Measurements from ENCODE around the gene CA14. TPM values are rescaled to one million over a fixed set of nuclear protein-coding genes. Genes with fewer than 3 reads are reported as not detected.
A peak's percentile ranks its signal among the peaks of the same experiment; 100 is the strongest.

CA14 gene
- total RNA-seq, 1 experiment from 2014 or later: 42.0 TPM

GRCh38 chr1:150302338-150302737 lies 44.8 kb downstream of the CA14 start:
- H3K27ac Mint-ChIP-seq: peak overlapping the region; percentile 11 to 96 (median 92); a peak in 6 of 7 replicates

More at GRCh38 chr1:150302338-150302737, 44.8 kb downstream of the CA14 start:
- Histone ChIP-seq H4K8ac (replicated peaks; ENCODE audit: insufficient read length, low read depth, low read length) (no peak overlapping the region), H2AK5ac (ENCODE audit: insufficient read length, low read length) (no peak overlapping the region), H4K20me1 (ENCODE audit: control insufficient read depth, insufficient read depth, insufficient read length) (peaks cover 3% of the 10 kb centered on the region), H3K9ac (ENCODE audit: extremely low read depth, insufficient read length, low read length) (no peak overlapping the region), H2BK120ac (ENCODE audit: low read depth, low read length, poor library complexity, severe bottlenecking) (no peak overlapping the region), H3K9me3 (ENCODE audit: control insufficient read depth, low read depth, low read length) (no peaks in the 10 kb centered on the region), H2BK12ac (ENCODE audit: insufficient read length, low read depth, low read length) (peak overlapping the region; percentile 29), H3K27me3 (ENCODE audit: insufficient read depth, low read length) (no peaks in the 10 kb centered on the region), H3K27ac (ENCODE audit: insufficient read length, low read depth, low read length) (peak overlapping the region; percentile 77), H3K56ac (ENCODE audit: insufficient read length, low read depth, low read length) (no peak overlapping the region), H2BK20ac (ENCODE audit: low read depth, low read length, poor library complexity, severe bottlenecking) (no peak overlapping the region), H2BK15ac (ENCODE audit: low read depth, low read length) (no peak overlapping the region; the same call in 1 of the 2 replicates), H4K91ac (ENCODE audit: insufficient read length, low read depth, low read length) (no peak overlapping the region), H3K23ac (ENCODE audit: insufficient read length, low read depth, low read length) (no peak overlapping the region), H3K14ac (ENCODE audit: insufficient read depth, low read length) (0 out of 2 replicates have a peak overlapping the region, but pooled peaks have one; percentile 6), H3K4ac (ENCODE audit: low read depth, low read length) (no peak overlapping the region), H3K4me2 (ENCODE audit: insufficient read depth, insufficient read length, low read length) (peak overlapping the region; percentile 47), H2AFZ (ENCODE audit: low read length) (no peak overlapping the region), H3K18ac (ENCODE audit: insufficient read length, low read depth, low read length) (peak overlapping the region; percentile 21), H4K5ac (ENCODE audit: insufficient read length, low read depth, low read length) (no peak overlapping the region), H2BK5ac (ENCODE audit: insufficient read length, low read length) (peak overlapping the region; percentile 48), H3K23me2 (ENCODE audit: insufficient read length, low read depth, low read length, poor library complexity, severe bottlenecking) (no peaks in the 10 kb centered on the region), H3K79me1 (ENCODE audit: insufficient read depth, low read depth, low read length, poor library complexity, severe bottlenecking) (no peaks in the 10 kb centered on the region), H3K79me2 (ENCODE audit: insufficient read depth, low read length) (no peaks in the 10 kb centered on the region), H3T11ph (ENCODE audit: low read length) (no peak overlapping the region), H3K4me1 (ENCODE audit: insufficient read depth, low read length) (peaks cover 7% of the 10 kb centered on the region; the same call in 1 of the 2 replicates)
- no CpG with 5 or more reads among the region's 6 CpGs for WGBS (ENCODE audit: extremely low coverage, insufficient read length, low lambda C conversion rate)
- DNase-seq: peak; percentile 62
- H3K4me1 Mint-ChIP-seq: peaks cover 25 to 30% of the 10 kb centered on the region in 2 experiments
- no peaks in the 10 kb centered on the region for H3K9me3 Mint-ChIP-seq
- peaks cover 51 to 92% (median 72%) of the 10 kb centered on the region in 3 experiments for H3K36me3 Mint-ChIP-seq (ENCODE audit: insufficient read depth in 1 of 3, low read depth in 3 of 3)
- H3K27me3 Mint-ChIP-seq (ENCODE audit: low read depth): no peaks in the 10 kb centered on the region
- TF ChIP-seq, protein P1, sequence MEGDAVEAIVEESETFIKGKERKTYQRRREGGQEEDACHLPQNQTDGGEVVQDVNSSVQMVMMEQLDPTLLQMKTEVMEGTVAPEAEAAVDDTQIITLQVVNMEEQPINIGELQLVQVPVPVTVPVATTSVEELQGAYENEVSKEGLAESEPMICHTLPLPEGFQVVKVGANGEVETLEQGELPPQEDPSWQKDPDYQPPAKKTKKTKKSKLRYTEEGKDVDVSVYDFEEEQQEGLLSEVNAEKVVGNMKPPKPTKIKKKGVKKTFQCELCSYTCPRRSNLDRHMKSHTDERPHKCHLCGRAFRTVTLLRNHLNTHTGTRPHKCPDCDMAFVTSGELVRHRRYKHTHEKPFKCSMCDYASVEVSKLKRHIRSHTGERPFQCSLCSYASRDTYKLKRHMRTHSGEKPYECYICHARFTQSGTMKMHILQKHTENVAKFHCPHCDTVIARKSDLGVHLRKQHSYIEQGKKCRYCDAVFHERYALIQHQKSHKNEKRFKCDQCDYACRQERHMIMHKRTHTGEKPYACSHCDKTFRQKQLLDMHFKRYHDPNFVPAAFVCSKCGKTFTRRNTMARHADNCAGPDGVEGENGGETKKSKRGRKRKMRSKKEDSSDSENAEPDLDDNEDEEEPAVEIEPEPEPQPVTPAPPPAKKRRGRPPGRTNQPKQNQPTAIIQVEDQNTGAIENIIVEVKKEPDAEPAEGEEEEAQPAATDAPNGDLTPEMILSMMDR (conservative IDR thresholded peaks at IDR 0.05): no peak
- peak overlapping the region in 1 of 2 experiments; percentile 28; a peak in 3 of 5 replicates for H3K4me3 Mint-ChIP-seq

Data from H9 (cell line).